ENCODE measurements around the gene RCL1. TPM values are rescaled to one million over a fixed set of nuclear protein-coding genes. Genes with fewer than 3 reads are reported as not detected.
"Not testable (repeated sequence)": the region's sequence is repeated elsewhere in the genome, so short reads cannot be mapped to it uniquely, and the experiment has no call there.

Gene RCL1
- total and polyA plus RNA-seq, 8 donors = 11.3 to 153 (median 21.9) TPM

GRCh38 chr9:4781408-4781807 is 11.3 kb upstream of the RCL1 start:
- Histone ChIP-seq H3K9me3 (no peaks in the 10 kb centered on the region), H3K4me1 (no peaks in the 10 kb centered on the region), H3K36me3 (no peaks in the 10 kb centered on the region), H3K4me3 (no peak overlapping the region), H3K27me3 (peaks cover 0 to 1% (median 0%) of the 10 kb centered on the region in 4 donors), H3K27ac (no peak overlapping the region)
- FAIRE-seq (no peak), DNase-seq (no peak), ATAC-seq (no peak)
- WGBS, 2 donors = 60 to 76% methylated on average over 2 of the region's 2 CpGs
- intact Hi-C loops (cut with DNase I) = no loop called here
- TF ChIP-seq CTCF (IDR thresholded peaks at IDR 0.05) = no peak

GRCh38 chr9:4783191-4783590 is 9.6 kb upstream of the RCL1 start:
- H3K27ac ChIP-seq; H3K4me1 ChIP-seq; ATAC-seq; H3K9me3 ChIP-seq; H3K4me3 ChIP-seq; DNase-seq; FAIRE-seq; H3K36me3 ChIP-seq; intact Hi-C loops (cut with DNase I); H3K27me3 ChIP-seq: not testable (repeated sequence)
- 77 to 87% methylated on average over 4 of the region's 4 CpGs for WGBS, 2 donors

GRCh38 chr9:4784403-4784802 is 8.3 kb upstream of the RCL1 start:
- FAIRE-seq (no peak), ATAC-seq (no peak), DNase-seq (no peak)
- H3K36me3 ChIP-seq = no peaks in the 10 kb centered on the region
- WGBS, 2 donors = 59 to 70% methylated on average over 2 of the region's 2 CpGs
- H3K27me3 ChIP-seq = peaks cover 0 to 3% (median 0%) of the 10 kb centered on the region in 4 donors
- no peak for TF ChIP-seq CTCF (IDR thresholded peaks at IDR 0.05)
- H3K9me3 ChIP-seq = no peaks in the 10 kb centered on the region
- intact Hi-C loops (cut with DNase I) = no loop called here
- no peak overlapping the region for H3K4me3 ChIP-seq
- H3K4me1 ChIP-seq = no peaks in the 10 kb centered on the region
- H3K27ac ChIP-seq = no peak overlapping the region

- FAIRE-seq = no peak
- intact Hi-C loops (cut with DNase I) = no loop called here
- Histone ChIP-seq H3K27ac (no peak overlapping the region), H3K4me1 (no peaks in the 10 kb centered on the region), H3K4me3 (no peak overlapping the region), H3K27me3 (peaks cover 0 to 3% (median 0%) of the 10 kb centered on the region in 4 donors), H3K36me3 (no peaks in the 10 kb centered on the region), H3K9me3 (no peaks in the 10 kb centered on the region)
- DNase-seq = no peak
- WGBS, 2 donors = 85 to 95% methylated on average over 4 of the region's 4 CpGs
- ATAC-seq = no peak
- TF ChIP-seq CTCF (IDR thresholded peaks at IDR 0.05) = no peak
These were observed 6.1 kb upstream of the RCL1 start for GRCh38 chr9:4786599-4786998.

GRCh38 chr9:4787876-4788275 is 4.9 kb upstream of the RCL1 start:
- ATAC-seq (no peak), DNase-seq (no peak), FAIRE-seq (no peak)
- Histone ChIP-seq H3K27ac (no peak overlapping the region), H3K4me3 (no peak overlapping the region), H3K36me3 (no peaks in the 10 kb centered on the region), H3K27me3 (peaks cover 0 to 3% (median 0%) of the 10 kb centered on the region in 4 donors), H3K4me1 (no peaks in the 10 kb centered on the region), H3K9me3 (no peaks in the 10 kb centered on the region)
- 44 to 98% methylated on average over 1 of the region's 1 CpG for WGBS, 2 donors
- intact Hi-C loops (cut with DNase I) = no loop called here
- TF ChIP-seq CTCF (IDR thresholded peaks at IDR 0.05) = no peak

Data from pancreas (tissue), 10 donors.